Measurements from ENCODE around the gene LRRFIP1.

The LRRFIP1 gene

GRCh38 chr2:237725661-237726060 lies 98.3 kb downstream of the LRRFIP1 start:
- no peak overlapping the region for H3K4me3 ChIP-seq (replicated peaks in 1 of 2; ENCODE audit: low read depth in 2 of 2, low read length in 2 of 2)
- no peak for DNase-seq (ENCODE audit: low read depth in 2 of 2)
- TF ChIP-seq, protein P1, sequence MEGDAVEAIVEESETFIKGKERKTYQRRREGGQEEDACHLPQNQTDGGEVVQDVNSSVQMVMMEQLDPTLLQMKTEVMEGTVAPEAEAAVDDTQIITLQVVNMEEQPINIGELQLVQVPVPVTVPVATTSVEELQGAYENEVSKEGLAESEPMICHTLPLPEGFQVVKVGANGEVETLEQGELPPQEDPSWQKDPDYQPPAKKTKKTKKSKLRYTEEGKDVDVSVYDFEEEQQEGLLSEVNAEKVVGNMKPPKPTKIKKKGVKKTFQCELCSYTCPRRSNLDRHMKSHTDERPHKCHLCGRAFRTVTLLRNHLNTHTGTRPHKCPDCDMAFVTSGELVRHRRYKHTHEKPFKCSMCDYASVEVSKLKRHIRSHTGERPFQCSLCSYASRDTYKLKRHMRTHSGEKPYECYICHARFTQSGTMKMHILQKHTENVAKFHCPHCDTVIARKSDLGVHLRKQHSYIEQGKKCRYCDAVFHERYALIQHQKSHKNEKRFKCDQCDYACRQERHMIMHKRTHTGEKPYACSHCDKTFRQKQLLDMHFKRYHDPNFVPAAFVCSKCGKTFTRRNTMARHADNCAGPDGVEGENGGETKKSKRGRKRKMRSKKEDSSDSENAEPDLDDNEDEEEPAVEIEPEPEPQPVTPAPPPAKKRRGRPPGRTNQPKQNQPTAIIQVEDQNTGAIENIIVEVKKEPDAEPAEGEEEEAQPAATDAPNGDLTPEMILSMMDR (IDR thresholded peaks at IDR 0.05; ENCODE audit: low read depth, low read length), result no peak

GRCh38 chr2:237726401-237726830 lies 99.0 kb downstream of the LRRFIP1 start:
- H3K4me3 ChIP-seq (replicated peaks in 1 of 2; ENCODE audit: low read depth in 2 of 2, low read length in 2 of 2), result no peak overlapping the region
- TF ChIP-seq, protein P1 (IDR thresholded peaks at IDR 0.05; ENCODE audit: low read depth, low read length), result no peak
- peak; percentile 79 to 84 for DNase-seq (ENCODE audit: low read depth in 2 of 2)

DNA sequence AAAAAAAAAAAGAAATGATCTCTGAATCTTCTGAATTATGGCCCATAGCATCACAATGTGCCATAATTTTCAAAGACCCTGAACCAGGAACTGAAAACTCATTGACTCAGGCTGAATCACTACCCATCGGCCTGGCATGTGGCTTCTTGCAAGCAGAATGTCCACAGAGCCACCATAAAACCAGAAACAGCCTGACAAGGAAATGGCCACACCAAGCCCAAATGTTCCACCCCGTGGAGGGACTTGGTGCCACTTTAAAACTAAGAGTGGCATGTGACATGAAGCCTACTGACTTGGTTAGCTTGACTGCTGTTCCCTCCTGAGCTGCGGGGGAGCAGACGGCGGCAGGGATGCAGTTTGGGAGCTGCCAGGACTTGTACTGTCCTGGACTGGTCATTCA lies 100.0 kb downstream of the LRRFIP1 start:
- peak in 1 of 2 donors; percentile 43 for DNase-seq (ENCODE audit: low read depth in 2 of 2)
- TF ChIP-seq, protein P1 (IDR thresholded peaks at IDR 0.05; ENCODE audit: low read depth, low read length), result no peak
- H3K4me3 ChIP-seq (replicated peaks in 1 of 2; ENCODE audit: low read depth in 2 of 2, low read length in 2 of 2), result no peak overlapping the region

GRCh38 chr2:237729681-237730475 lies 102.5 kb downstream of the LRRFIP1 start:
- TF ChIP-seq, protein P1 (IDR thresholded peaks at IDR 0.05; ENCODE audit: low read depth, low read length), result no peak
- H3K4me3 ChIP-seq (replicated peaks in 1 of 2; ENCODE audit: low read depth in 2 of 2, low read length in 2 of 2), result no peak overlapping the region
- no peak for DNase-seq (ENCODE audit: low read depth in 2 of 2)

DNA sequence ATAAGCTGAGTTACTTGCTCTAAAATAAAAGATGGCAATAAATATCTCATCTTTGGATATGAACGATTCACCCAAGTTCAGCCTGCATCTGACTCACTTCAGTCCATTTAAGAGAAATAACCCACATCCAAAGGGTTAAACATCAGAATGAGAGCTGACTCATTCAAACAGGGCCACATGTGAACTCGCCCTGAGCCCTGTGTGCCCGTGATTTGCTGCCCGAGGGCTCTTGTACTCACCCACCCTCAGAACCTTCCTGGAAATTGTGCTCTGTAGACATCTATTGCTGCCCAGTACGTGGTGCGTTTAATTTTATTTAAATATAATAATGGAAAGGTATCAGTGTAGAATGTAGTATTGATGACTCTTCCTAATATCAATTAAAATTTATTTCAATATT lies 104.3 kb downstream of the LRRFIP1 start:
- TF ChIP-seq, protein P1 (IDR thresholded peaks at IDR 0.05; ENCODE audit: low read depth, low read length), result no peak
- DNase-seq (ENCODE audit: low read depth in 2 of 2), result peak; percentile 54 to 77
- H3K4me3 ChIP-seq (replicated peaks in 1 of 2; ENCODE audit: low read depth in 2 of 2, low read length in 2 of 2), result no peak overlapping the region

GRCh38 chr2:237732070-237732469 lies 104.7 kb downstream of the LRRFIP1 start:
- DNase-seq (ENCODE audit: low read depth in 2 of 2), result no peak
- TF ChIP-seq, protein P1 (IDR thresholded peaks at IDR 0.05; ENCODE audit: low read depth, low read length), result no peak

More at GRCh38 chr2:237732070-237732469, 104.7 kb downstream of the LRRFIP1 start:
- no peak overlapping the region for H3K4me3 ChIP-seq (replicated peaks in 1 of 2; ENCODE audit: low read depth in 2 of 2, low read length in 2 of 2)

Data from cardiac fibroblast (primary cell).